Breast epithelium (tissue), 4 donors: ENCODE results near the gene CCNL2. TPM values are rescaled to one million over a fixed set of nuclear protein-coding genes. Genes with fewer than 3 reads are reported as not detected.

Source experiments
- DNase-seq, 2 donors: peaks; one replicate each; pipeline ENCODE4 v3.0.0-alpha.2; 2019; ENCODE audit warnings: low spot score in 2 of 2
- H3K27ac ChIP-seq, 2 donors: fragments of 200-600 bp; sonication (generic) in 1 of 2; one replicate each; pipeline ENCODE4 v1.5.1; 2016 to 2019; ENCODE audit warnings: mild to moderate bottlenecking in 1 of 2
- H3K27me3 ChIP-seq, 2 donors: fragments of 200-600 bp; sonication (generic) in 1 of 2; one replicate each; pipeline versions ENCODE4 v1.5.1 to v1.6.0; 2017 to 2019; ENCODE audit warnings: control low read depth in 1 of 2, mild to moderate bottlenecking in 1 of 2
- H3K36me3 ChIP-seq: fragments of 200-600 bp; one replicate; pipeline ENCODE4 v1.5.1; 2019
- H3K4me1 ChIP-seq, 2 donors: fragments of 200-600 bp; sonication (generic); one replicate each; pipeline ENCODE4 v1.5.1; 2016 to 2019; ENCODE audit warnings: control low read depth in 1 of 2
- H3K4me3 ChIP-seq, 3 donors: fragments of 200-600 bp; sonication (generic); 1 replicate in 2 of 3; 2 replicates in 1 of 3; pipeline ENCODE4 v1.5.1; 2016 to 2019; ENCODE audit warnings: mild to moderate bottlenecking in 3 of 3, moderate library complexity in 2 of 3
- H3K9me3 ChIP-seq, 2 donors: fragments of 200-600 bp; sonication (generic) in 1 of 2; one replicate each; pipeline ENCODE4 v1.5.1; 2016 to 2019; ENCODE audit warnings: control low read depth in 1 of 2
- CTCF ChIP-seq, 3 donors: fragments of 450-650 bp; IDR thresholded peaks; one replicate each; pipeline ENCODE4 v1.5.1; 2016 to 2017; ENCODE audit warnings: antibody characterized with exemption in 3 of 3, mild to moderate bottlenecking in 3 of 3, moderate library complexity in 3 of 3
- POLR2A ChIP-seq: fragments of 450-650 bp; IDR thresholded peaks from one replicate; pipeline ENCODE4 v1.6.1; 2016; ENCODE audit warnings: antibody characterized with exemption, mild to moderate bottlenecking, moderate library complexity
- POLR2AphosphoS5 ChIP-seq, 3 donors: sonication (generic); formaldehyde crosslinking; IDR thresholded peaks; one replicate each; pipeline ENCODE4 v1.6.1; 2017; ENCODE audit warnings: antibody characterized with exemption in 3 of 3
- intact Hi-C: fragments of 100-400 bp; cut with DNase I; formaldehyde crosslinking; loops from one replicate; pipeline ENCODE4 v1.15.1; 2023; ENCODE audit warnings: low total_unique reads
- total RNA-seq, 3 donors: library from RNA; depleted of rRNA; stranded (reverse); fragments of >200 nt; gene quantifications; one replicate each; pipeline ENCODE4 v1.1.0, GENCODE V29; 2016

The CCNL2 gene
- total RNA-seq, 3 donors from 2014 or later = 170 to 325 (median 285) TPM

DNA sequence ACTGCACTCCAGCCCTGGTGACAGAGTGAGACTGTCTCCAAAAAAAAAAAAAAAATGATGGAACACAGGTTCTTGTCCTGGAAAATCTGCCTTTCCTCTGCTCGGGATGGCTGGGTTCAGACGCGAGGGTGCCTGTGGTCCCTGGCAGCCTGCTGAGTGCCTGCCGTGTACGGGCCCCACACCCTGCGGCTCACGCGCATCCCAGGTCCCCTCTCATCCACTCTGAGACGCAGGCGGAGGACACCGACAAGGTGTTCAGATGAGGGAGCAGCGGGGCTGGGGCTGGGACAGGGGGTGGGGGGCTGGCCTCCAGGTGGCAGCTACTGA, 26.3 kb upstream of the CCNL2 start:
- Histone ChIP-seq H3K27me3 (no peaks in the 10 kb centered on the region), H3K9me3 (no peaks in the 10 kb centered on the region), H3K4me1 (peaks cover 5 to 18% of the 10 kb centered on the region in 2 donors), H3K36me3 (no peaks in the 10 kb centered on the region), H3K4me3 (no peak overlapping the region), H3K27ac (peak overlapping the region in 1 of 2 donors; percentile 46)
- no peak for TF ChIP-seq CTCF (IDR thresholded peaks at IDR 0.05)
- TF ChIP-seq POLR2A = no peak
- no peak for TF ChIP-seq POLR2AphosphoS5 (IDR thresholded peaks at IDR 0.05)
- intact Hi-C loops = no loop called here
- DNase-seq = no peak

GRCh38 chr1:1424707-1425106, 25.6 kb upstream of the CCNL2 start:
- no peaks in the 10 kb centered on the region for H3K27me3 ChIP-seq
- H3K4me3 ChIP-seq = no peak overlapping the region
- H3K27ac ChIP-seq = no peak overlapping the region
- no peaks in the 10 kb centered on the region for H3K9me3 ChIP-seq
- peaks cover 0 to 11% of the 10 kb centered on the region in 2 donors for H3K4me1 ChIP-seq
- intact Hi-C loops = no loop called here
- no peak for DNase-seq
- H3K36me3 ChIP-seq = no peaks in the 10 kb centered on the region
- TF ChIP-seq CTCF (IDR thresholded peaks at IDR 0.05) = no peak
- no peak for TF ChIP-seq POLR2A
- TF ChIP-seq POLR2AphosphoS5 (IDR thresholded peaks at IDR 0.05) = no peak

- DNase-seq = no peak
- H3K27me3 ChIP-seq = no peaks in the 10 kb centered on the region
Measured at GRCh38 chr1:1423245-1423597, 24.1 kb upstream of the CCNL2 start.

DNA sequence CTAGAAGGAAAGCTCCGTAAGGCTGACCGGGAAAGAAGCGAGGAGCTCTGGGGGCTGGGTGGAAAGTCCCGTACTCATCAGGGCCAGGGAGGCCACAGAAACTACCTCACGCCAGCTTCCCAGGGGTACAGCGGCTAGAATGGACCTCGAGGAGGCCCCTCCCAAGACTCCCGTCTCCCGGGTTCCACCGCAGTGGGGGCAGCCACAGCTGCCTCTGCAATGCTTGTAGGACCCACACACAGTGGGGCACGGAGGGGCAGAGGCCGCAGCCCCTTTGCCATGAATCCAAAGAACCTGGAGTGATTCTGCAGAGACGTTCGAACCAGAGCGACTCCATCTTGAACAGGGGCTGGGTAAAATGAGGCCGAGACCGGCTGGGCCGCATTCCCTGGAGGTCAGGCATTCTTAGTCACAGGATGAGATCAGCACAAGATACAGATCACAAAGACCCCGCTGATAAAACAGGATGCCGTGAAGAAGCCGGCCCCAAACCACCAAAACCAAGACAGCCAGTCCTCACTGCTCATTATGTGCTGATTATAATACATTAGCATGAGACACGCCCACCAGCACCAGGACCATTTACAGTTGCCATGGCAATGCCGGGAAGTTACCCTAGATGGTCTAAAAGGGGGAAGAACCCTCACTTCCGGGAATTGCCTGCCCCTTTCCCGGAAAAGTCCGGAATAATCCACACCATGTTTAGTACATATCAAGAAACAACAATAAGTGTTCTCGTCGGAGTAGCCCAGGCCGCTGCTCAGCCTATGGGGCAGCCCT, 23.5 kb upstream of the CCNL2 start:
- no peak for DNase-seq
- TF ChIP-seq POLR2A = no peak
- TF ChIP-seq CTCF (IDR thresholded peaks at IDR 0.05) = no peak
- TF ChIP-seq POLR2AphosphoS5 (IDR thresholded peaks at IDR 0.05) = no peak
- peak overlapping the region; percentile 76 to 93 for H3K27ac ChIP-seq

More at GRCh38 chr1:1423245-1423597, 24.1 kb upstream of the CCNL2 start:
- intact Hi-C loops = no loop called here
- no peaks in the 10 kb centered on the region for H3K36me3 ChIP-seq
- no peaks in the 10 kb centered on the region for H3K9me3 ChIP-seq
- TF ChIP-seq POLR2AphosphoS5 (IDR thresholded peaks at IDR 0.05) = no peak
- peak overlapping the region in 1 of 2 donors; percentile 93 for H3K27ac ChIP-seq
- no peak overlapping the region for H3K4me3 ChIP-seq
- H3K4me1 ChIP-seq = peaks cover 4 to 6% of the 10 kb centered on the region in 2 donors

DNA sequence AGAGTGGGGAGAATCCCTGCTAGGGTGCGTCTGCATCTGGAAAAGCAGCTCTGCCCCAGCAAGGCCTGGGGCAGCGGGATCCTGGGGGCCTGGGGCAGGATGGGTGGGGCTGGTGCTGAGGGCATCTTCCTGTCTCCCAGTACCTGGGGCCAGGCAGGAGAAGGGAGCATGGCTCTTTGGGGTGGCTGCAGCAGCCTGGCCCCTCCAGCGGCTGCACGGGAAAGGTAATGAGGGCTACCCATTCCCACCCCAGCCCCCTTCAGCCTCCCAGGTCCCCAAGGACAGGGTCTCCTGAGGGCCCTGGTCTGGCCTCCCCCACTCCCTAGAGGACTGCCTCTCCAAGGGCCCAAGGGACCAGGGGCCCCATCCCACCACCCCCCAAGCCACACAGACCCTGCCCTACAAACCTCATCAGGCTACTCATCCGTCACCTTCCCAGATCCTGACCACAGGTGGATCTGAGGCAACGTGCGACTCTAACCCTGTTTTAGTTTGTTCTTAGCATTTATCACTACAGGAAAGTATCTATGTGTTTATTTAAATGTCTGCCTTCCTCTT, 22.9 kb upstream of the CCNL2 start:
- intact Hi-C loops = no loop called here
- Histone ChIP-seq H3K36me3 (no peaks in the 10 kb centered on the region), H3K4me3 (no peak overlapping the region), H3K27me3 (no peaks in the 10 kb centered on the region), H3K27ac (peak overlapping the region; percentile 76 to 93), H3K4me1 (peaks cover 4 to 6% of the 10 kb centered on the region in 2 donors), H3K9me3 (no peaks in the 10 kb centered on the region)
- no peak for DNase-seq
- no peak for TF ChIP-seq POLR2A
- no peak for TF ChIP-seq POLR2AphosphoS5 (IDR thresholded peaks at IDR 0.05)
- TF ChIP-seq CTCF (IDR thresholded peaks at IDR 0.05) = no peak

More for the DNA sequence above, 23.5 kb upstream of the CCNL2 start:
- intact Hi-C loops = no loop called here
- Histone ChIP-seq H3K36me3 (no peaks in the 10 kb centered on the region), H3K4me3 (no peak overlapping the region), H3K4me1 (peaks cover 4 to 6% of the 10 kb centered on the region in 2 donors), H3K9me3 (no peaks in the 10 kb centered on the region), H3K27me3 (no peaks in the 10 kb centered on the region)
